GM12891 (cell line): ENCODE results near the gene PRKCA.

Experiments
- PAX5 ChIP-seq: IDR thresholded peaks from 2 replicates; pipeline ENCODE4 v1.6.1; 2011; ENCODE audit warnings: low read length, moderate library complexity, mild to moderate bottlenecking; ENCODE audit not compliant: insufficient read depth, severe bottlenecking
- POLR2A ChIP-seq: IDR thresholded peaks from 2 replicates; pipeline ENCODE4 v1.6.1; 2011; ENCODE audit warnings: low read depth, low read length, control low read depth
- POLR2AphosphoS5 ChIP-seq: IDR thresholded peaks from 2 replicates; pipeline ENCODE4 v1.6.1; 2011; ENCODE audit warnings: low read depth, low read length, control low read depth
- SPI1 ChIP-seq: IDR thresholded peaks from 2 replicates; pipeline ENCODE4 v1.6.1; 2011; ENCODE audit warnings: low read depth, low read length, control low read depth
- TAF1 ChIP-seq: IDR thresholded peaks from 2 replicates; pipeline ENCODE4 v1.6.1; 2011; ENCODE audit warnings: low read depth, low read length, control low read depth

DNA sequence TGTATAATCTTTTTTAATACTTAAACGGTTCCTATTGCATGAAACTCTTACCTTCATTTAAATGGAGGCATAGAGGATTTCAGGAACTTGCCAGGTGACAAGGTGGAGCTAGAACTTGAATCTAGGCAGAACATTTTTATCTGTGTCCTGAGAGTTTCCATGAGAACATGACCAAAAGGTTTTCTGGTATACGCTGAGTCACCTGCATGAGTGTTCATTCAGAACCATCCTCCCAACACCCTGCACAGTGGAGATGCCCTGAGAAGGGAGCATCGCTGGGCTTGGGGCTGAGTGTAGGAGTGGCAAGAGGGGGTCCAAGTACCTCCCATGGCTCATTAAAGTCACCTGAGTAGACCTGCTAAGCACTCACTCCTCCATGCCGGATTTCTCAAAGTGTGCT, 362.8 kb downstream of the PRKCA start:
- TF ChIP-seq POLR2A = no peak
- no peak for TF ChIP-seq TAF1
- no peak for TF ChIP-seq PAX5
- TF ChIP-seq POLR2AphosphoS5 = no peak
- TF ChIP-seq SPI1 = no peak
